ENCODE data around the gene OVOL3.

Gene OVOL3

GRCh38 chr19:36136964-36137686, 26.2 kb downstream of the OVOL3 start:
- DNase-seq: peak; percentile 82

- no peak for DNase-seq
These were observed 28.2 kb downstream of the OVOL3 start for GRCh38 chr19:36139120-36139472.

GRCh38 chr19:36139473-36140303, 28.7 kb downstream of the OVOL3 start, which contains the start of gene CAPNS1:
TSS of gene CAPNS1 (plus strand) at chr19:36140066. CDS start at chr19:36141012, 946 bp downstream.
- DNase-seq: peak; percentile 94

- peak; percentile 76 for DNase-seq
These were observed 29.5 kb downstream of the OVOL3 start for GRCh38 chr19:36140304-36141038.

GRCh38 chr19:36141039-36141927, 30.3 kb downstream of the OVOL3 start:
- peak; percentile 76 for DNase-seq

GRCh38 chr19:36142046-36142445, 31.1 kb downstream of the OVOL3 start:
- DNase-seq: no peak

- no peak for DNase-seq
These were observed 31.6 kb downstream of the OVOL3 start for GRCh38 chr19:36142496-36142895.

GRCh38 chr19:36144624-36145023, 33.7 kb downstream of the OVOL3 start:
- no peak for DNase-seq

GRCh38 chr19:36149673-36150406, 38.9 kb downstream of the OVOL3 start:
- DNase-seq: peak; percentile 16

GRCh38 chr19:36150586-36150985, 39.6 kb downstream of the OVOL3 start:
- DNase-seq: no peak

- no peak for DNase-seq
These were observed 40.4 kb downstream of the OVOL3 start for GRCh38 chr19:36151144-36152018.

GRCh38 chr19:36152019-36152351, 41.0 kb downstream of the OVOL3 start:
- no peak for DNase-seq

- no peak for DNase-seq
These were observed 41.6 kb downstream of the OVOL3 start, which contains the start of gene COX7A1 for GRCh38 chr19:36152352-36153091. TSS of gene COX7A1 (minus strand) at chr19:36152447. CDS start at chr19:36152407, 40 bp downstream.

- no peak for DNase-seq
These were observed 42.2 kb downstream of the OVOL3 start for GRCh38 chr19:36153126-36153525.

GRCh38 chr19:36160821-36161596, 50.1 kb downstream of the OVOL3 start:
- DNase-seq: no peak

Measured in NCI-H2029 (cell line).